ENCODE data around the gene SAE1. TPM values are rescaled to one million over a fixed set of nuclear protein-coding genes. Genes with fewer than 3 reads are reported as not detected.
"Not testable (repeated sequence)": the region's sequence is repeated elsewhere in the genome, so short reads cannot be mapped to it uniquely, and the experiment has no call there.

Gene SAE1
- total RNA-seq, 1 donor from 2014 or later: 305 TPM

GRCh38 chr19:47243776-47244547, 113.3 kb downstream of the SAE1 start:
- no peaks in the 10 kb centered on the region for H3K9me3 Mint-ChIP-seq
- H4K20me1 ChIP-seq (ENCODE audit: low read depth): no peaks in the 10 kb centered on the region
- peak overlapping the region; percentile 54 for H2AFZ ChIP-seq (replicated peaks)
- peak overlapping the region; percentile 41 for H3K4me3 ChIP-seq
- H3K27ac ChIP-seq: no peak overlapping the region
- peaks cover 57% of the 10 kb centered on the region for H3F3A ChIP-seq (ENCODE audit: low read depth)
- peak; percentile 96 for DNase-seq (ENCODE audit: low spot score)
- TF ChIP-seq CTCF (IDR thresholded peaks at IDR 0.05) (peak; percentile 93), EZH2phosphoT487 (IDR thresholded peaks at IDR 0.05) (no peak)
- H3K4me1 Mint-ChIP-seq: peaks cover 19% of the 10 kb centered on the region
- H3K4me2 ChIP-seq: peak overlapping the region; percentile 63
- no peaks in the 10 kb centered on the region for H3K9me3 ChIP-seq (ENCODE audit: low read depth)
- H3K9ac ChIP-seq: no peak overlapping the region
- no peaks in the 10 kb centered on the region for H3K36me3 Mint-ChIP-seq
- no peak overlapping the region for H3K27ac Mint-ChIP-seq
- H3K79me2 ChIP-seq (ENCODE audit: low read depth): no peaks in the 10 kb centered on the region
- no peaks in the 10 kb centered on the region for H3K36me3 ChIP-seq
- peaks cover 8% of the 10 kb centered on the region for H3K4me1 ChIP-seq
- H3K27me3 ChIP-seq: peaks cover 39% of the 10 kb centered on the region
- peaks cover 24% of the 10 kb centered on the region for H3K27me3 Mint-ChIP-seq (ENCODE audit: insufficient read depth, low read depth)
- H3K4me3 Mint-ChIP-seq: peak overlapping the region; percentile 80

GRCh38 chr19:47247308-47247990, 116.8 kb downstream of the SAE1 start:
- Histone ChIP-seq H3K27ac (no peak overlapping the region), H3K9me3 (ENCODE audit: low read depth) (no peaks in the 10 kb centered on the region), H3K36me3 (no peaks in the 10 kb centered on the region), H3K79me2 (ENCODE audit: low read depth) (no peaks in the 10 kb centered on the region), H3K4me1 (no peaks in the 10 kb centered on the region), H3K9ac (no peak overlapping the region), H3K4me3 (no peak overlapping the region), H2AFZ (replicated peaks) (peak overlapping the region; percentile 39), H3F3A (ENCODE audit: low read depth) (peaks cover 35% of the 10 kb centered on the region), H3K27me3 (peaks cover 5% of the 10 kb centered on the region), H3K4me2 (no peak overlapping the region), H4K20me1 (ENCODE audit: low read depth) (no peaks in the 10 kb centered on the region)
- peak; percentile 82 for DNase-seq (ENCODE audit: low spot score)
- Mint-ChIP-seq H3K27ac (peak overlapping the region; percentile 38), H3K27me3 (ENCODE audit: insufficient read depth, low read depth) (peaks cover 10% of the 10 kb centered on the region), H3K4me1 (peaks cover 9% of the 10 kb centered on the region), H3K9me3 (no peaks in the 10 kb centered on the region), H3K36me3 (no peaks in the 10 kb centered on the region), H3K4me3 (peak overlapping the region; percentile 3)
- TF ChIP-seq EZH2phosphoT487 (IDR thresholded peaks at IDR 0.05) (no peak), CTCF (IDR thresholded peaks at IDR 0.05) (peak; percentile 96)

GRCh38 chr19:47253016-47253415, 122.4 kb downstream of the SAE1 start:
- not testable (repeated sequence) for H3K27me3 ChIP-seq; H3K36me3 Mint-ChIP-seq; H3K36me3 ChIP-seq; H3K9me3 Mint-ChIP-seq; DNase-seq (ENCODE audit: low spot score); H3K27me3 Mint-ChIP-seq (ENCODE audit: insufficient read depth, low read depth); H3K9me3 ChIP-seq (ENCODE audit: low read depth); H3K4me1 ChIP-seq; H3K27ac Mint-ChIP-seq; H3K9ac ChIP-seq; H3K4me3 Mint-ChIP-seq; H3K79me2 ChIP-seq (ENCODE audit: low read depth); H3K4me3 ChIP-seq; H3K27ac ChIP-seq; H4K20me1 ChIP-seq (ENCODE audit: low read depth); H3K4me2 ChIP-seq; H2AFZ ChIP-seq (replicated peaks)
- peaks cover 19% of the 10 kb centered on the region for H3F3A ChIP-seq (ENCODE audit: low read depth)
- peaks cover 16% of the 10 kb centered on the region for H3K4me1 Mint-ChIP-seq

GRCh38 chr19:47253467-47253881, 122.8 kb downstream of the SAE1 start:
- no peak for DNase-seq (ENCODE audit: low spot score)
- H3K4me3 Mint-ChIP-seq: no peak overlapping the region
- no peak overlapping the region for H3K4me3 ChIP-seq
- no peak overlapping the region for H3K4me2 ChIP-seq
- peaks cover 5% of the 10 kb centered on the region for H3K36me3 Mint-ChIP-seq
- H3K4me1 ChIP-seq: peaks cover 8% of the 10 kb centered on the region
- H3K27me3 ChIP-seq: no peaks in the 10 kb centered on the region
- H3K9ac ChIP-seq: no peak overlapping the region
- H3K27ac ChIP-seq: no peak overlapping the region
- H3F3A ChIP-seq (ENCODE audit: low read depth): peaks cover 22% of the 10 kb centered on the region
- TF ChIP-seq EZH2 (IDR thresholded peaks at IDR 0.05): no peak
- TF ChIP-seq EZH2phosphoT487 (IDR thresholded peaks at IDR 0.05): no peak
- no peak for TF ChIP-seq CTCF (IDR thresholded peaks at IDR 0.05)
- no peaks in the 10 kb centered on the region for H3K36me3 ChIP-seq
- peaks cover 9% of the 10 kb centered on the region for H3K79me2 ChIP-seq (ENCODE audit: low read depth)
- H4K20me1 ChIP-seq (ENCODE audit: low read depth): peaks cover 11% of the 10 kb centered on the region
- H3K9me3 Mint-ChIP-seq: no peaks in the 10 kb centered on the region
- H3K4me1 Mint-ChIP-seq: peaks cover 20% of the 10 kb centered on the region
- H3K9me3 ChIP-seq (ENCODE audit: low read depth): no peaks in the 10 kb centered on the region
- H3K27ac Mint-ChIP-seq: no peak overlapping the region
- peaks cover 3% of the 10 kb centered on the region for H3K27me3 Mint-ChIP-seq (ENCODE audit: insufficient read depth, low read depth)
- H2AFZ ChIP-seq (replicated peaks): no peak overlapping the region
